ENCODE measurements around the gene AHSG.

AHSG gene

DNA sequence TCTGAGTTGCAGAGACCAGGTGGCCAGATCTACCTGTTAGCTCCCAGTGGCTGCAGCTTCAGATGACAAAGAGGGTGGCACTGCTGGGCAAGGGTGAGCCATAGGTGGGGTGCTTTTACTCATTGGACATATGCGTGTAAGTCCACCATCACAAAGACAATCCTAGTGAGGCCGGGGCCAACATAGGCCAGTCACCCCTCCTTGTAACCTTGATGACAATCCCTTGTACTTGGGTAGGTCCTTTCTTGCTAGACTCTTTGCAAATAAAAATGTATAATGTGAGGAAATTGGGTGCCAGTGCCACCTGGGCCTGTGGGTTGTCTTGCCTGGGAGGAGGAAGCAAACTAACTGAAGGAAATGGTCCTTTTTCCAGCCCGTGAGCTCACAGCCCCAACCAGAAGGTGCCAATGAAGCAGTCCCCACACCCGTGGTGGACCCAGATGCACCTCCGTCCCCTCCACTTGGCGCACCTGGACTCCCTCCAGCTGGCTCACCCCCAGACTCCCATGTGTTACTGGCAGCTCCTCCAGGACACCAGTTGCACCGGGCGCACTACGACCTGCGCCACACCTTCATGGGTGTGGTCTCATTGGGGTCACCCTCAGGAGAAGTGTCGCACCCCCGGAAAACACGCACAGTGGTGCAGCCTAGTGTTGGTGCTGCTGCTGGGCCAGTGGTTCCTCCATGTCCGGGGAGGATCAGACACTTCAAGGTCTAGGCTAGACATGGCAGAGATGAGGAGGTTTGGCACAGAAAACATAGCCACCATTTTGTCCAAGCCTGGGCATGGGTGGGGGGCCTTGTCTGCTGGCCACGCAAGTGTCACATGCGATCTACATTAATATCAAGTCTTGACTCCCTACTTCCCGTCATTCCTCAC is 7.6 kb downstream of the AHSG start:
- Histone ChIP-seq H2BK5ac (ENCODE audit: low read length) (no peak overlapping the region), H3K4me3 (ENCODE audit: low read length) (no peak overlapping the region), H2BK15ac (replicated peaks; ENCODE audit: low read depth) (no peak overlapping the region), H3K79me2 (ENCODE audit: control insufficient read depth, insufficient read depth, low read length) (no peaks in the 10 kb centered on the region), H4K5ac (ENCODE audit: low read length) (no peak overlapping the region), H3K4me2 (ENCODE audit: low read length) (no peak overlapping the region), H3K18ac (ENCODE audit: low read length) (no peak overlapping the region), H3K23ac (ENCODE audit: low read length) (no peak overlapping the region), H4K8ac (ENCODE audit: low read depth, low read length) (no peak overlapping the region), H3K4ac (ENCODE audit: low read depth, low read length) (no peak overlapping the region), H3K79me1 (ENCODE audit: low read length) (no peaks in the 10 kb centered on the region), H3K4me1 (ENCODE audit: control insufficient read depth, low read depth, low read length) (no peaks in the 10 kb centered on the region), H3K9ac (ENCODE audit: low read length) (no peak overlapping the region), H3K27ac (ENCODE audit: low read depth, low read length) (no peak overlapping the region), H2BK120ac (ENCODE audit: low read depth, low read length) (no peak overlapping the region), H2AK5ac (ENCODE audit: low read length) (no peak overlapping the region), H3K27me3 (ENCODE audit: insufficient read depth, low read length, poor library complexity) (no peaks in the 10 kb centered on the region), H3K36me3 (ENCODE audit: control insufficient read depth, insufficient read depth, low read length) (no peaks in the 10 kb centered on the region), H3K56ac (ENCODE audit: low read length) (no peak overlapping the region)
- WGBS (ENCODE audit: extremely low coverage, insufficient coverage, low lambda C conversion rate) = no CpG with 5 or more reads among the region's 17 CpGs
- DNase-seq = no peak

GRCh38 chr3:186621894-186622650 is 9.2 kb downstream of the AHSG start:
- no peak overlapping the region for H3K4ac ChIP-seq (ENCODE audit: low read depth, low read length)
- H2BK120ac ChIP-seq (ENCODE audit: low read depth, low read length) = no peak overlapping the region
- H4K8ac ChIP-seq (ENCODE audit: low read depth, low read length) = no peak overlapping the region
- no peak overlapping the region for H3K27ac ChIP-seq (ENCODE audit: low read depth, low read length)
- no peak overlapping the region for H3K18ac ChIP-seq (ENCODE audit: low read length)
- no peak overlapping the region for H2AK5ac ChIP-seq (ENCODE audit: low read length)
- H3K23ac ChIP-seq (ENCODE audit: low read length) = no peak overlapping the region
- H3K4me3 ChIP-seq (ENCODE audit: low read length) = no peak overlapping the region
- WGBS (ENCODE audit: extremely low coverage, insufficient coverage, low lambda C conversion rate) = no CpG with 5 or more reads among the region's 7 CpGs
- no peak overlapping the region for H2BK5ac ChIP-seq (ENCODE audit: low read length)
- no peaks in the 10 kb centered on the region for H3K79me2 ChIP-seq (ENCODE audit: control insufficient read depth, insufficient read depth, low read length)
- no peak for DNase-seq
- no peak overlapping the region for H3K9ac ChIP-seq (ENCODE audit: low read length)
- no peak overlapping the region for H2BK15ac ChIP-seq (replicated peaks; ENCODE audit: low read depth)
- H3K56ac ChIP-seq (ENCODE audit: low read length) = no peak overlapping the region
- no peaks in the 10 kb centered on the region for H3K27me3 ChIP-seq (ENCODE audit: insufficient read depth, low read length, poor library complexity)
- no peaks in the 10 kb centered on the region for H3K36me3 ChIP-seq (ENCODE audit: control insufficient read depth, insufficient read depth, low read length)
- H3K4me1 ChIP-seq (ENCODE audit: control insufficient read depth, low read depth, low read length) = peaks cover 2% of the 10 kb centered on the region
- H4K5ac ChIP-seq (ENCODE audit: low read length) = no peak overlapping the region
- H3K79me1 ChIP-seq (ENCODE audit: low read length) = no peaks in the 10 kb centered on the region
- no peak overlapping the region for H3K4me2 ChIP-seq (ENCODE audit: low read length)

- Histone ChIP-seq H3K4me3 (ENCODE audit: low read length) (no peak overlapping the region), H3K79me1 (ENCODE audit: low read length) (no peaks in the 10 kb centered on the region), H2BK120ac (ENCODE audit: low read depth, low read length) (no peak overlapping the region), H3K79me2 (ENCODE audit: control insufficient read depth, insufficient read depth, low read length) (no peaks in the 10 kb centered on the region), H3K4me1 (ENCODE audit: control insufficient read depth, low read depth, low read length) (peaks cover 2% of the 10 kb centered on the region), H2BK5ac (ENCODE audit: low read length) (no peak overlapping the region), H3K27ac (ENCODE audit: low read depth, low read length) (no peak overlapping the region), H3K56ac (ENCODE audit: low read length) (no peak overlapping the region), H2AK5ac (ENCODE audit: low read length) (no peak overlapping the region), H3K18ac (ENCODE audit: low read length) (no peak overlapping the region), H2BK15ac (replicated peaks; ENCODE audit: low read depth) (no peak overlapping the region), H4K8ac (ENCODE audit: low read depth, low read length) (no peak overlapping the region), H3K27me3 (ENCODE audit: insufficient read depth, low read length, poor library complexity) (no peaks in the 10 kb centered on the region), H3K4me2 (ENCODE audit: low read length) (no peak overlapping the region), H4K5ac (ENCODE audit: low read length) (no peak overlapping the region), H3K36me3 (ENCODE audit: control insufficient read depth, insufficient read depth, low read length) (no peaks in the 10 kb centered on the region), H3K23ac (ENCODE audit: low read length) (no peak overlapping the region), H3K9ac (ENCODE audit: low read length) (no peak overlapping the region), H3K4ac (ENCODE audit: low read depth, low read length) (no peak overlapping the region)
- no peak for DNase-seq
- no CpG with 5 or more reads among the region's 2 CpGs for WGBS (ENCODE audit: extremely low coverage, insufficient coverage, low lambda C conversion rate)
These were observed 9.9 kb downstream of the AHSG start for GRCh38 chr3:186622651-186623310.

GRCh38 chr3:186624598-186624997 is 11.7 kb downstream of the AHSG start:
- H2AK5ac ChIP-seq (ENCODE audit: low read length) = no peak overlapping the region
- H3K4me2 ChIP-seq (ENCODE audit: low read length) = no peak overlapping the region
- H3K79me2 ChIP-seq (ENCODE audit: control insufficient read depth, insufficient read depth, low read length) = no peaks in the 10 kb centered on the region
- no peak overlapping the region for H3K23ac ChIP-seq (ENCODE audit: low read length)
- no peak overlapping the region for H2BK5ac ChIP-seq (ENCODE audit: low read length)
- H3K9ac ChIP-seq (ENCODE audit: low read length) = no peak overlapping the region
- no peak overlapping the region for H3K18ac ChIP-seq (ENCODE audit: low read length)
- H3K4me3 ChIP-seq (ENCODE audit: low read length) = no peak overlapping the region
- H4K8ac ChIP-seq (ENCODE audit: low read depth, low read length) = no peak overlapping the region
- H2BK15ac ChIP-seq (replicated peaks; ENCODE audit: low read depth) = no peak overlapping the region
- H3K4ac ChIP-seq (ENCODE audit: low read depth, low read length) = no peak overlapping the region
- no peak overlapping the region for H4K5ac ChIP-seq (ENCODE audit: low read length)
- H3K4me1 ChIP-seq (ENCODE audit: control insufficient read depth, low read depth, low read length) = peaks cover 2% of the 10 kb centered on the region
- H3K27ac ChIP-seq (ENCODE audit: low read depth, low read length) = no peak overlapping the region
- H3K79me1 ChIP-seq (ENCODE audit: low read length) = no peaks in the 10 kb centered on the region
- no peak overlapping the region for H3K56ac ChIP-seq (ENCODE audit: low read length)
- DNase-seq = no peak
- H3K27me3 ChIP-seq (ENCODE audit: insufficient read depth, low read length, poor library complexity) = no peaks in the 10 kb centered on the region
- WGBS (ENCODE audit: extremely low coverage, insufficient coverage, low lambda C conversion rate) = no CpG with 5 or more reads among the region's 4 CpGs
- H3K36me3 ChIP-seq (ENCODE audit: control insufficient read depth, insufficient read depth, low read length) = no peaks in the 10 kb centered on the region
- no peak overlapping the region for H2BK120ac ChIP-seq (ENCODE audit: low read depth, low read length)

GRCh38 chr3:186625600-186626042 is 12.8 kb downstream of the AHSG start:
- no peak overlapping the region for H2AK5ac ChIP-seq (ENCODE audit: low read length)
- H3K9ac ChIP-seq (ENCODE audit: low read length) = no peak overlapping the region
- H3K79me2 ChIP-seq (ENCODE audit: control insufficient read depth, insufficient read depth, low read length) = no peaks in the 10 kb centered on the region
- no peaks in the 10 kb centered on the region for H3K27me3 ChIP-seq (ENCODE audit: insufficient read depth, low read length, poor library complexity)
- H2BK5ac ChIP-seq (ENCODE audit: low read length) = no peak overlapping the region
- no peak overlapping the region for H3K4ac ChIP-seq (ENCODE audit: low read depth, low read length)
- no peak overlapping the region for H3K27ac ChIP-seq (ENCODE audit: low read depth, low read length)
- H4K8ac ChIP-seq (ENCODE audit: low read depth, low read length) = no peak overlapping the region
- H3K4me1 ChIP-seq (ENCODE audit: control insufficient read depth, low read depth, low read length) = peaks cover 2% of the 10 kb centered on the region
- no peak overlapping the region for H2BK15ac ChIP-seq (replicated peaks; ENCODE audit: low read depth)
- no peak overlapping the region for H2BK120ac ChIP-seq (ENCODE audit: low read depth, low read length)
- H3K23ac ChIP-seq (ENCODE audit: low read length) = no peak overlapping the region
- no peak overlapping the region for H4K5ac ChIP-seq (ENCODE audit: low read length)
- H3K36me3 ChIP-seq (ENCODE audit: control insufficient read depth, insufficient read depth, low read length) = no peaks in the 10 kb centered on the region
- no CpG with 5 or more reads among the region's 4 CpGs for WGBS (ENCODE audit: extremely low coverage, insufficient coverage, low lambda C conversion rate)
- no peaks in the 10 kb centered on the region for H3K79me1 ChIP-seq (ENCODE audit: low read length)
- no peak overlapping the region for H3K56ac ChIP-seq (ENCODE audit: low read length)
- no peak for DNase-seq
- no peak overlapping the region for H3K4me2 ChIP-seq (ENCODE audit: low read length)
- H3K18ac ChIP-seq (ENCODE audit: low read length) = no peak overlapping the region
- H3K4me3 ChIP-seq (ENCODE audit: low read length) = no peak overlapping the region
